ENCODE results near the gene TAS2R19.
"Not testable (repeated sequence)": the region's sequence is repeated elsewhere in the genome, so short reads cannot be mapped to it uniquely, and the experiment has no call there.

The TAS2R19 gene, protein sequence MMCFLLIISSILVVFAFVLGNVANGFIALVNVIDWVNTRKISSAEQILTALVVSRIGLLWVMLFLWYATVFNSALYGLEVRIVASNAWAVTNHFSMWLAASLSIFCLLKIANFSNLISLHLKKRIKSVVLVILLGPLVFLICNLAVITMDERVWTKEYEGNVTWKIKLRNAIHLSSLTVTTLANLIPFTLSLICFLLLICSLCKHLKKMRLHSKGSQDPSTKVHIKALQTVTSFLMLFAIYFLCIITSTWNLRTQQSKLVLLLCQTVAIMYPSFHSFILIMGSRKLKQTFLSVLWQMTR

DNA sequence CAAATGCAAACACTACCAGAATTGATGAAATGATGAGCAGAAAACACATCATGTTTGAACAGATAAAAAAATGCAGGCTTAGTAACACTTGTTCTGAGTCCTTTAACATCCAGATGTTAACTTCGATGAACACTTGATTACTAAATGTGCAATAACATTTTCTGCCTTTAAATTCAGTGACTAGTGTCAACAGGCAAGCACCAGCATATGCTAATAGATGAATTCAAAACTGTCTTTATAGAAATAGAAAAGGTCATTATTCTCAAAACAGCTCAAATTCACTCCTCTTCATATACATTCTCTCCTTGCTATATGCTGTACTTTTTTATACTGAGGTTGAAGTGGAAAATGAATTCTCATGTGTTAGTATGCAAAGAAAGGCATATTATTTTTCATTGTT, at the start of gene TAS2R19:
Gene TAS2R19, minus strand, starts transcription at position 101 of the 400 bp plus-strand sequence. Its CDS starts 49 bp downstream, at position 52.
- no peak for DNase-seq

DNA sequence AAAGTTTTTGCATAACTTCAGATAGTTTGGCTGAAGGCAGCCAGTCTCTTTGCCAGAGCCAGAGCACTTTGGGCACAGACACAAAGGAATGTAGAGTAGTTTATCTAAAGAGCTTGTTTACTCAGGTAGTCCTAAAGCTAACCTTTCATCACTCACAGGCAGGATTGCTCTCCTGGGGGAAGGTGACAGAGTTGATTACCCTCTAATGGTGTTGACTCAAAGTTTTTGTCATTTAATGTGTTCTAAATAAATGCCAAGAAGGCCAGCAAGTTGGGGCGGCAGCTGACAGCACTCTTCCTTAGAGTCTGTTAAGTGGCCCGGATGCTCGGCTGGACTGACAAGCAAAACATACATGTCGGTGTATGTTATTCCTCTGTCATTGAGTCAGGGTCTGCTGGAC, 49.0 kb upstream of the TAS2R19 start:
- no peak for DNase-seq

DNA sequence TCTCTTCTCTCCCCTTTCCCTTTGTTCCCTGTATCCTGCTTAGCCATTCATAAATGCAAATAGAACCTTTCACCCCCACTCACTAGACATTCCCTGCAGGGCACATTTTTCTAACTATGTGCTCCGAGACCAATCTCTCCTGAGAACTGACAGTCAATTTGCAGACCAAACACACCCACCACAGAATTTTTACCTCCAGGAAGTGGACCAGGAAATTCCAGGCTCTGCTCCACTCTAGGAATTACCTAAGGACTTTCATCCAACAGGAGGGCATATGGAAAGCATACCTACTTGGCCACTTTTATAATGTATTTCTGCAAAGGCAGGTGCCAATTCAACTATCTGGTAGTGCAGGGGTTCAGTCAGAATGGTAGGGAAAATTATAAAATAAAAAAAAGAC, 48.6 kb upstream of the TAS2R19 start:
- DNase-seq: no peak

DNA sequence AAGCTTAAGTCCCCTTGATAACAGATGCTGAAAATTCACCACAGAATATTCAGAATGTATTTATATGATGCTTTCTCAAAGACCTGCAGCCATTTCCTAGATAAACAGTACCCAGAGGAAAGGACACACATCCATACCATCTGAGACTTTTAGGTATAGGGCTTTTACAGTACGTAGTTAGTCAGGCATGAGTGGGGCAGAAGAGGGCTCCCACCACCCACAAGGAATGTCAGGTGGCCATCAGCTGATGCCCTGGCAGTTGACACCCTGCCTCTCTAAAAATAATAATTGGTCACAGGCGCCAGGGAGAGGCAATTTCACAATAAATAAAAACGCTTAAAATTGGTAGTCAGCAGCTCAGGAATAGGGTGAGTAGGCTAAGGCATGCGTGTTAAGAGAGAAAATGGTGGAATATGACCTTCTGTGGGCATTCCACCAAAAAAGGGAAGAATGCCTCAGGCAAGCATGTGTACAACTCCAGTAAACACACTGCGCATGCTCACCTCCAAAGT, 47.5 kb upstream of the TAS2R19 start:
- DNase-seq: no peak

DNA sequence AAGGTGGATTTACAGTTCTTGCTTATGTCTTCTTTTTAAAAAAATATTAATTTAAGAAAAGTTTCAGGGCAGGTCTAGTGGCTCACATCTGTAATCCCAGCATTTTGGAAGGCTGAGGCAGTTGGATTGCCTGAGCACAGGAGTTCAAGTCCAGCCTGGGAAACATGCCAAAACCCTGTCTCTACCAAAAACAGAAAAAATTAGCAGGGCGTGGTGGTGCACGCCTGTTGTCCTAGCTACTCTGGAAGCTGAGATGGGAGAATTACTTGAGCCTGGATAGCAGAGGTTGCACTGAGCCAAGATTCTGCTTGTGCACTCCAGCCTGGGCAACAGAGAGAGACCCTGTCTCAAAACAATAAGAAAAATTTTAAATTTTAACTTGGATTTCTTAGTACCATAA, 45.1 kb upstream of the TAS2R19 start:
- DNase-seq: no peak

DNA sequence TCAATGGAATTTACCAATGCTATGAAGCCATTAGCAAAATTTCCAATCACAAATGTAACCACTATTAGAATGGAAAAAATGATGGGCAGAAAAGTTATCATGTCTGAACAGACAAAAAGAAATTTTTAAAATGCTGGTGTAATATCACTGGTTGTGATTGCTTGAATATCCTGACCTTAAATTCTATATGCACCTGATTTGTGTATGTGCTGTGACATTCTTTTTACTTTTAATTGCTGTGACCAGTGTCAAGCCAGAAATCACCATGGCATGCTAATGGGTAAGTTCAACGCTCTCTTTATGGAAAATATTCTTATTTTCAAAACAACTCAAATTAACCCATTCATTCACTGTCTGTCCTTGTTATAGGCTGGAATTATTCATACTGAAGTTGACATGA, 39.8 kb upstream of the TAS2R19 start, which contains the start of gene TAS2R46:
Gene TAS2R46, minus strand, starts transcription at position 101 of the 400 bp plus-strand sequence. Its CDS starts 0 bp downstream, at position 101.
- not testable (repeated sequence) for DNase-seq

DNA sequence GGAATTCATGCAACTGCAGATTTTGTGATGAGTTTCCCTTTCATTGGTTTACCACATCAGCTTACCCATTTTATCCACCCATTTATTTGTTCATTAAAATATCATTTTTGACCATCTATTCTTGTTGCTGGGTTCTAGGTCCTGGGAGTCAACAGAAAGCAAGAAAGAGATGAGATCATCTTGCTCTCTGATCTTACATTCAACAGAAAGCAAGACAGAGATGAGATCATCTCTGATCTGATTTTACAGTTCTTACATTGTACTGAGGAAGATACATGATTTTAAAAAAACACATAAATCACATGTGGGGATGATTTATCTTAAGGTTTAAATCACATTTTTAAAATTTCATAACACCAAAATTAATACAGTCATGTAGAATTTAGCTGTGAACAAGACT, 37.4 kb upstream of the TAS2R19 start:
- no peak for DNase-seq

DNA sequence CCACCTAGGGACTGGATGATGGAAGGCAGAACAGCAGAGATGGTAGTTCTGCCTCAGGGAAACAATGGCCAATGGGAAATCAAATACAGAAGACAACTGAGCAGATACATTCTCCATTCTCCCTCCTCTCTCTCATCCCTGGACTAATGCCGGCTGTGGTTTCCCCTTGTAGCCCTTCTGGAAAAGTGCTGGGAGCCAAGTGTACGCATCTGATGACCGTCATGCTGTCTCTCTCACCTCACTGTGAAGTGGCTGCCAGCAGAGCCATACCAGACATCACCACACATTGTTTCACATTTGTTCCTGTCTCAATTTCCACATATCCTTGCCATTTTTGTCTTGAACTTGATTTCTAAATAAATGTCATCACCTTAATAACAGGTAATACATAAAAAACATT, 36.6 kb upstream of the TAS2R19 start:
- DNase-seq: no peak

DNA sequence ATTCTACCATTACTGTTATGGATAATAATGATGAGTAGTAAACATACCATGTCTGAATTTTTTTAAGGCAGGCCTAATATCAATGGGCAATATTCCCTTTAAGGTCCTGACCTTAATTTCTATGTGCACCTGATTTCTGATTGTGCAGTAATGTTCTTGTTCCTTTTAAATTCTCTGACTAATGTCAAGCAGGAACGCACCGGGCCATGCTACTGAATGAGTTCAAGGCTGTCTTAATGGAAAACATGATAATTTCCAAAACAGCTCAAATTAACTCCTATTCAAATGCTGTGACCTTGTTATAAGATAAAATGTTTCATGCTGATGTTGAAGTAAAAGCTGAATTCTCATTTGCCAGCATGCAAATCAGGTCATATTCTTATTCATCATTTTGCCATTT, 32.9 kb upstream of the TAS2R19 start:
- DNase-seq: no peak

DNA sequence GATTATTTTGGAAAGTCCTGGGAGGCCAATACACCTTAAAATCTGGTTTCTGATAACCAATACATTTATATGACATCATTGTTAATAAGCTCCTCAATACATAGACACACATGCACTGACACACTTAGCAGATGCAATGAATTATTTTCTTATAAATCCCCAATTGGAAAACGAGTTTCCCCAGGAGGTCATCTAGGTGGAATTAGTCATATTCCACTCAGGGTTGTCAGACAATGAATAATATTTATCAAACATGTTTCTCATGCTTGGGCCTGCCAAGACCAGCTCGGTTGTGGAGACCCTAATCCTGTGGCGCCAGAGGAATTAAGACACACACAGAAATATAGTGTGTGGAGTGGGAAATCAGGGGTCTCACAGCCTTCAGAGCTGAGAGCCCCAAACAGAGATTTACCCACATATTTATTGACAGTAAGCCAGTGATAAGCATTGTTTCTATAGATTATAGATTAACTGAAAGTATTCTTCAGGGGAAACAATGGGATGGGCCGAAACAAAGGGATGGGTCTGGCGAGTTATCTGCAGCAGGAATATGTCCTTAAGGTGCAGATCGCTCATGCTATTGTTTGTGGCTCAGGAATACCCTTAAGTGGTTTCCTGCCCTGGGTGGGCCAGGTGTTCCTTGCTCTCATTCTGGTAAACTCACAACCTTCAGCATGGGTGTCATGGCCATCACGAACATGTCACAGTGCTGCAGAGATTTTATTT, 27.5 kb upstream of the TAS2R19 start:
- not testable (repeated sequence) for DNase-seq

DNA sequence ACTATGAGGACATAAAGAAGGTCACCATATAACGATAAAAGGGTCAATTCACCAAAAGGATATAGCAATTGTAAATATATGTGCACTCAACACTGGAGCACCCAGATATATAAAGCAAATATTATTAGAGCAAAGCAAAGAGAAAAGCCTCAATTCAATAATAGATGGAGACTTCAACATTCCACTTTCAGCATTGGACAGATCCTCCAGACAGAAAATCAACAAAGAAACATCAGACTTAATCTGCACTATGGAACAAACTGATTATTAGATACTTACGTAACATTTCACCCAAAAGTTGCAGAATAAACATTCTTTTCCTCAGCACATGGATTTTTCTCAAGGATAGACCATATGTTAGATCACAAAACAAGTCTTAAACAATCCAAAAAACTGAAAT, 18.9 kb upstream of the TAS2R19 start:
- not testable (repeated sequence) for DNase-seq

DNA sequence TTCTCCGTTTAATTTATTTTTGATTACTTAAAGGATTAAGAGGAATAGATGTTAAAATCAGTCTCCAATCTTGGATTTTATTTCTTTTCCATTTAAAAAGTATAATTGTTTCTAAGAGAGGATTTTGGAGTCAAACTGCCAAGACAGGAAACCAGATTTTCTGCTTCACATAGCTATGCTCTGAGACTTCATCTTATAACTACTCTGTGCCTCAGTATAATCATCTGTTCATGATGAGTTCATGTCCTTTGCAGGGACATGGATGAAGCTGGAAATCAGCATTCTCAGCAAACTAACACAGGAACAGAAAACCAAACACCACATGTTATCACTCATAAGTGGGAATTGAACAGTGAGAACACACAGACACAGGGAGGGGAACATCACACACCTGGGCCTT, 17.7 kb upstream of the TAS2R19 start:
- no peak for DNase-seq

DNA sequence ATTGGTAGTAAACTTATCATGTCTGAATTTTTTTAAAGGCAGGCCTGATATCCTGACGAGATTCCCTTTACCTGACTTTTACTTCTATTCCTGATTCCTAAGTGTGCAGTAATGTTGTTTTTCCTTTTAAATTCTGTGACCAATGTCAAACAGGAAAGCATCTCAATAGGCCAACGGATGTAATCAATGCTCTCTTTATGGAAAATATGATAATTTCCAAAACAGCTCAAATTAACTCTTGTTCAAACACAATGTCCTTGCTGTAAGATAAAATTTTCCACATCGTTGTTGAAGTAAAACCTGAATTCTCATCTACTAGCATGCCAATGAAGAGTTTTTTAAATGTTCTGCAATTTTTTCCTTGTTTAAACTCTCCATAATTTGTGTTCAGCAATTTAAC, 16.8 kb upstream of the TAS2R19 start:
- no peak for DNase-seq

DNA sequence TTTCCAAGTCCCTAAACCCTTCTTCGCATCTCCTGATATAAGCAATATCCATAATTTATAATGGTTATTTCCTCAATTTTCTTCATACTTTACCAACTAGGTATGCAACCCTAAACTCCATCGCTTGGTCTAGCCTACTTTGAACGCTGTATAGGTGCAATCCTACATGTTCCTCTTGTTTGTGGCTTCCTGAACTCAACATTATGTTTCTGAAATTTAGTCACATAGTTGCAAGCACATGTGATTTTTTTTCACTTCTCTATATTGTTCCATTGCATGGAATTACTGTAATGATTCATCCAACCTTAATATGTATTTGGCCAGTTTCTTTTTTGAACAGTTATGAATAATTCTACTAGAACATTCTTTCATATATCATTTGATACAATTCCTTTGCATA, 11.5 kb upstream of the TAS2R19 start:
- not testable (repeated sequence) for DNase-seq

DNA sequence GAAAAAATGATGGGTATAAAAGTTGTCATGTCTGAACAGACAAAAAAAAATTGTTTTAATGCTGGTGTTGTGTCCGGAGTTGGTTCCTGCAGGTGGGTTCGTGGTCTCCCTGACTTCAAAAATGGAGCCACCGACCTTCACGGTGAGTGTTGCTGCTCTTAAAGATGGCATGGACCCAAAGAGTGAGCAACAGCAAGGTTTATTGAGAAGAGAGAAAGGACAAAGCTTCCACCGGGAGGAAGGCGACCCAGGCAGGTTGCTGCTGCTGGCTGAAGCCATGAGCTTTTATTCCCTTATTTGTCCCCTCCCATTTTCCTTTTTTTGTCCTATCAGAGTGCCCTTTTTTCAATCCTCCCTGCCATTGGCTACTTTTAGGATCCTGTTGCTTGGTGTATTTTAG, 8.9 kb upstream of the TAS2R19 start, which contains the start of gene TAS2R31:
Gene TAS2R31, minus strand, starts transcription at position 101 of the 400 bp plus-strand sequence. Its CDS starts 72 bp downstream, at position 29.
- no peak for DNase-seq

DNA sequence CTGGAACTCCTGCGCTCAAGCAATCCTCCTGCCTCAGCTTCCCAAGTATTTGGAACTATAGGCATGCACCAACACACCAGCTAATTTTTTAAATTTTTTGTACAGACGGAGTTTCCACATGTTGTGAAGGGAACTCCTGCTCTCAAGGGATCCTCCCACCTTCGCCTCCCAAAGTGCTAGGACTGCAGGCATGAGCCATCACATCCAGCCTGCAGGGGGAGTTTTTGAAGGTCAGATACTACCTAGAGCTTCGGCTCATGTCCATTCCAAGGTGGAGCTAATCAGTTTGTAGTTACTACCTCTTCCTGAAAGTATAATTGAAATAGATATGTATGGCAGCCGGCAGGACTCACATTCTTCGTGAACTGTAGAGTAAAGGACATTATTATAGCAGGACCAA, 3.7 kb upstream of the TAS2R19 start:
- DNase-seq: no peak

DNA sequence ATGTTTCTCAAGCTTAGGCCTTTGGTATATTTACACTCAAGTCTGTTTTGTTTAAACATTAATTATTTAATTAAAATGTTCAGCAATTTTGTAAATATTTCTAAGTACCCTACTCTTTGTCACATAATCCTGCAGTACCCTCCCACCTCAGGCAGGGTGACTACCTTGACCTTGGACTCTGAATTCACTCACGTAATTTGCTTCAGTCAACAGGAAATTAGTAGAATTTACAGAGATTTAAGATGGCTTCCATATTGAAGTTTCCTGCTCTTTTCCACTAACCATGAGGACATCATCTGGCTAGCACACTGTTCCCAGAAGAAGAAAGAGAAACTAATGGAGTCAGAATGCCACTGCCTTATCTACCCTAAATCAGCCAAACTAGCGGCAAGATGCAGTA, 967 bp upstream of the TAS2R19 start:
- no peak for DNase-seq

DNA sequence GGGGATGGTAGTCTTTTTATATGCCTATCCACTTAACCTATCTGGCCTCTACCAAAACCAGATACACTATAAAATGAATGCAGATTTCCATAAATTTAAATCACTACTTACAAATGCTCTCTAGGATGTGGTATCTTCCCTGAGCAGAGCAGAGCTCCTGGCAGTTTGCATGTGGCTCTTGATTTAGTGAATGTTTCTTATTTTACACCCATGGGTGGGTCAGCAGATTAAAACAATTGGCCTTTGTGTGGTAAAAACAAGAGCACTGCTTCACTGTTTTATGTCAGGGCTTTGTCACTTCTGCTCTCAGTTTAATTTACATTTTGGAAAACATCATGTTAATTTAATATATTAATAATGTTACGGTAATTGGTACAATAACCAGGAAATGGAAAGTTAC, 5.5 kb downstream of the TAS2R19 start:
- no peak for DNase-seq

DNA sequence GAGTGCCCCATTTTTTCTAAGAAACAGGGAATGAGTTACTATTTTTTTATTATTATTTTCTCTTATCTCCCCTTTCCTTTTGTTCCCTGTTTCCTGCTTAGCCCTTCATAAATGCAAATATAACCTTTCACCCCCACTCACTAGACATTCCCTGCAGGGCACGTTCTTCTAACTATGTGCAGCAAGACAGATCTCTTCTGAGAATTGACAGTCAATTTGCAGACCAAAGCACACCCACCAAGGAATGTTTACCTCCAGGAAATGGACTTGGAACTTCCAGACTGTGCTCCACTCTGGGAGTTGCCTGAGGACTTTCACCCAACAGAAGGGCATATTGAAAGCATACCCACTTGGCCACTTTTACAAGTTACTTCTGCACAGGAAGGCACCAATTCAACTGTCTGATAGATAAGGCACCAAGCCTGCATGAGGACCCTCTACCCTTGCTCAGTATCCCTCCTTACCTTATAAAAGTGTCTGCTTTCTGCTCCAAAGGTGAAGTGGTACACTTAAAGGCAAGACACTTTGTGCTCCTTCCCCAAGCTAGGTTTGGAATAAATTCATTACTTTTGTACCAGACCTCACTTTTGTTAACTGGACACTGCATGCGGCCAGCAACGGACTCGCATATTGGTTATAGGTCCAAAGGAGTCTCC, 6.5 kb downstream of the TAS2R19 start:
- no peak for DNase-seq

DNA sequence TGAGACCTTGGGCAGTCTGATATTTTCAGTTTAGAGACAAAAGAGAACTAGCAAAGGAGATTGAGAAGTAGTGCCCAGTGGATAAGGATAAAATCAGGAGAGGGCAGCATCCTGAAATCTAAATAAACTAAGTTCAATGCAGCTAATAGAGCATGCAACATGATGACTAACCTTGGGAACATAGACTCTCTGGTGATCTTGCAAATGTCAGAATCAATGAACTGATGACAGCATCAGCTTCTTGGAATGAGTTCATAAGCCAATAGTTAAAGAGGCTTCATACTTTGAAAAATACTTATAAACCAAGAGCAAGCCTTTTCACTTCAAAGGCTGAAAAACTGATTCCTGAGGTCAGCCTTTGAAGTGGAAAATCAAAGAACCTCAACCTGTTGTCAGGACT, 8.2 kb downstream of the TAS2R19 start:
- no peak for DNase-seq

DNA sequence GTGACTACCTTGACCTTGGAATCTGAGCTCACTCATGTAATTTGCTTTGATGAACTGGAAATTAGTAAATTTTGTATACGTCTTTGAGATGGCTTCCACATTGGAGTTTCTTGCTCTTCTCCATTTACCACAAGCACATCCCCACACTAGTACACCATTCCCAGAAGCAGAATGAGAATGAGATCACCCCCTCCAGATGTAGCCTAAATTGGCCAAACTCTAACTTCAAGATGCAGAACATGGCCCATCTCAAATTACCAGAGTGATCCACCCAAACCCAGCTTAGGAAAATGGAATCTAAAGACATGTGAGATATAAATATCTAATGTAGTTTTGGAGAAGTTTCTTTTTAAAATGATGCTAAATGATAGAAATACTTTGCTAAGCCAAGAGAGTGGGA, 14.8 kb downstream of the TAS2R19 start:
- no peak for DNase-seq

DNA sequence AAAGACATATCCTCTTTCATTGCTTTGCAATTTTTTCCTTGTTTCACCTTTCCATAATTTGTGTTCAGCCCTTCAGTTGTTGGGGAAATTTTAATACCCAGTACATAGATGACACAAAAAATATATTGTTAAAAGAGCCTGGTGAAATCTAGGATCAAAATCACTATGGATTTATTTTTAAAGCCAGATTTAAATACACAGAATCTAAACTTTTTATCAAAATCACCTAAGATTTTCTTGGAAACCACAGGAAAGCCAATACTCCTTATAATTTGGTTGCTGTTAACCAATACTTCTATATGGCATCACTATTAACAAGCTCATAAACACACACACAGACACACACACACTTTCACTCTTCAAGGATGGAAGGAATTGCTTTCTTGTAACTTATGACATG, 24.2 kb downstream of the TAS2R19 start, which contains the start of gene TAS2R20:
Gene TAS2R20, minus strand, starts transcription at position 101 of the 400 bp plus-strand sequence. CDS start 429 bp downstream, outside the sequence.
- no peak for DNase-seq

DNA sequence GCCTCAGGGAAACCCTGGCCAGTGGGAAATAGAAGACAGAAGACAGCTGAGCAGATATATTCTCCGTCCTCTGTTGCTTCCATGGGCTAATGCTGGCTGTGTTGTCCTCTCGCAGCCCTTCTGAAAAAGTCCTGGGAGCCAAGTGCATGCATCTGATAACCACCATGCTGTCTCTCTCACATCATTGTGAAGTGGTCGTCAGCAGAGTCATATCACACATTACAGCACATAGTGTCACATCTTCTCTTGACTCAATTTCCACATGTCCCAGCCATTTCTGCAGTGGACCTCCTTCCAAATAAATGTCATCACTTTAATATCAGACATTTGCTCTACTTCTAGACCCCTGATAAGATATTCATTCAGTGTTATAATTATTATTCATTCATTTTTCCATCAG, 28.1 kb downstream of the TAS2R19 start:
- no peak for DNase-seq

All from NCI-H1417 (cell line).